A549 (cell line): ENCODE measurements around the gene UBA52. TPM values are rescaled to one million over a fixed set of nuclear protein-coding genes. Genes with fewer than 3 reads are reported as not detected.

Experiments
- ATAC-seq, 2 experiments: fragments of 200-7000 bp in 1 of 2; fragments of >200 bp in 1 of 2; cut with Nextera tagmentation in 1 of 2; cut with Tn5 transposase in 1 of 2; 3 replicates each; pipeline versions ENCODE4 v1.8.0 to v1.9.1; 2018 to 2020; ENCODE audit warnings: mild to moderate bottlenecking in 1 of 2, moderate library complexity in 1 of 2
- CTCF ChIA-PET: fragments of 300-600 bp; sonication (Branson Sonifier 250); formaldehyde crosslinking; extraction: SDS; loops from one replicate; lab custom pipeline; 2021; ENCODE audit warnings: antibody characterized with exemption, inconsistent platforms; lab: Yijun Ruan, JAX
- POLR2A ChIA-PET: fragments of 350-600 bp; formaldehyde crosslinking; extraction: SDS; loops from one replicate; lab custom pipeline; 2021; ENCODE audit warnings: antibody characterized with exemption, inconsistent platforms; lab: Yijun Ruan, JAX
- DNase-seq, 2 experiments: peaks; one replicate each; pipeline versions ENCODE4 v3.0.0 to v3.0.0-alpha.2; 2011 to 2016; ENCODE audit warnings: low read depth in 1 of 2, low spot score in 1 of 2
- FAIRE-seq: peaks from 2 replicates; lab custom pipeline; 2011; peaks lifted over from hg19 to GRCh38; lab: Jason Lieb, UNC
- H3K27ac ChIP-seq, 2 experiments: fragments of >200 bp; sonication (Bioruptor Twin); formaldehyde crosslinking; 3 replicates each; pipeline ENCODE4 v1.5.1; 2016 to 2017
- H3K4me1 ChIP-seq: fragments of >200 bp; sonication (Bioruptor Twin); formaldehyde crosslinking; 3 replicates; pipeline ENCODE4 v1.6.1; 2016
- H3K4me2 ChIP-seq: fragments of >200 bp; sonication (Bioruptor Twin); formaldehyde crosslinking; 3 replicates; pipeline ENCODE4 v1.6.1; 2016
- H3K4me3 ChIP-seq: fragments of >200 bp; sonication (Bioruptor Twin); formaldehyde crosslinking; 3 replicates; pipeline ENCODE4 v1.5.1; 2016
- H3K9me3 ChIP-seq: fragments of >200 bp; sonication (Bioruptor Twin); formaldehyde crosslinking; 3 replicates; pipeline ENCODE4 v1.6.1; 2016
- CBX2 ChIP-seq: fragments of 200-600 bp; sonication (generic); IDR thresholded peaks from 2 replicates; pipeline ENCODE4 v1.6.1; 2016; ENCODE audit warnings: low read depth, mild to moderate bottlenecking, borderline replicate concordance
- CHD4 ChIP-seq: fragments of 200-600 bp; sonication (generic); IDR thresholded peaks from 2 replicates; pipeline ENCODE4 v1.6.1; 2016; ENCODE audit warnings: antibody characterized with exemption, mild to moderate bottlenecking, borderline replicate concordance
- E2F6 ChIP-seq: IDR thresholded peaks from 2 replicates; pipeline ENCODE4 v1.6.1; 2012; ENCODE audit warnings: low read depth, borderline replicate concordance
- FOSB ChIP-seq: fragments of 250-450 bp; sonication (Bioruptor Pico); IDR thresholded peaks from 2 replicates; pipeline ENCODE4 v1.5.0; 2020; ENCODE audit warnings: mild to moderate bottlenecking, moderate library complexity
- FOSL2 ChIP-seq, 2 experiments: fragments of 450-650 bp in 1 of 2; fragments of >200 bp in 1 of 2; sonication (Bioruptor Twin) in 1 of 2; formaldehyde crosslinking; IDR thresholded peaks; 2 replicates each; pipeline versions ENCODE4 v1.5.0 to v1.6.1; 2016 to 2020; ENCODE audit warnings: mild to moderate bottlenecking in 1 of 2, moderate library complexity in 1 of 2
- HOXA7 ChIP-seq: fragments of 250-450 bp; sonication (Bioruptor Pico); IDR thresholded peaks from 2 replicates; pipeline ENCODE4 v1.5.0; 2020; ENCODE audit warnings: mild to moderate bottlenecking, moderate library complexity
- HOXB13 ChIP-seq: fragments of 250-450 bp; sonication (Bioruptor Pico); IDR thresholded peaks from 2 replicates; pipeline ENCODE4 v1.5.0; 2020; ENCODE audit warnings: low read depth, mild to moderate bottlenecking, moderate library complexity
- HOXB5 ChIP-seq: fragments of 250-450 bp; sonication (Bioruptor Pico); IDR thresholded peaks from 2 replicates; pipeline ENCODE4 v1.5.0; 2020; ENCODE audit warnings: mild to moderate bottlenecking, moderate library complexity
- JUNB ChIP-seq: fragments of >200 bp; sonication (Bioruptor Twin); formaldehyde crosslinking; IDR thresholded peaks from 2 replicates; pipeline ENCODE4 v1.6.1; 2016
- KDM1A ChIP-seq: fragments of 200-600 bp; sonication (generic); IDR thresholded peaks from 2 replicates; pipeline ENCODE4 v1.6.1; 2016; ENCODE audit warnings: low read depth, mild to moderate bottlenecking
- MAX ChIP-seq: IDR thresholded peaks from 2 replicates; pipeline ENCODE4 v1.6.1; 2012
- RAD21 ChIP-seq, 2 experiments: fragments of >200 bp in 1 of 2; sonication (Bioruptor Twin) in 1 of 2; formaldehyde crosslinking in 1 of 2; IDR thresholded peaks in 1 of 2; conservative IDR thresholded peaks in 1 of 2; 2 replicates in 1 of 2; 3 replicates in 1 of 2; pipeline ENCODE4 v1.6.1; 2012 to 2018; ENCODE audit warnings: inconsistent platforms in 1 of 2
- RFX5 ChIP-seq: fragments of 450-650 bp; IDR thresholded peaks from 2 replicates; pipeline ENCODE4 v1.7.1; 2014; ENCODE audit warnings: antibody characterized with exemption, mild to moderate bottlenecking, moderate library complexity
- RNF2 ChIP-seq: fragments of 200-600 bp; sonication (generic); IDR thresholded peaks from 2 replicates; pipeline ENCODE4 v1.6.1; 2016; ENCODE audit warnings: low read depth, mild to moderate bottlenecking, antibody characterized with exemption, moderate library complexity, borderline replicate concordance
- TFCP2L1 ChIP-seq: fragments of 250-450 bp; sonication (Bioruptor Pico); IDR thresholded peaks from 2 replicates; pipeline ENCODE4 v1.5.0; 2021; ENCODE audit warnings: mild to moderate bottlenecking
- TP53 ChIP-seq: fragments of 250-450 bp; sonication (Bioruptor Pico); IDR thresholded peaks from 2 replicates; pipeline ENCODE4 v1.5.0; 2021; ENCODE audit warnings: mild to moderate bottlenecking, moderate library complexity
- ZFP36 ChIP-seq: fragments of 450-650 bp; IDR thresholded peaks from 2 replicates; pipeline ENCODE4 v1.6.1; 2014; ENCODE audit warnings: borderline replicate concordance; ENCODE audit not compliant: partially characterized antibody
- ZSCAN20 ChIP-seq: fragments of 250-450 bp; sonication (Bioruptor Pico); IDR thresholded peaks from 2 replicates; pipeline ENCODE4 v1.8.0; 2022; ENCODE audit warnings: mild to moderate bottlenecking, moderate library complexity
- WGBS: methylation state at CpG from one replicate; pipeline ENCODE4 v1.1.6; 2017; ENCODE audit errors: missing lambda C conversion rate; 5-methylcytosine and 5-hydroxymethylcytosine counted together
- polyA plus RNA-seq, 4 experiments: library from polyadenylated mRNA; depleted of rRNA in 3 of 4; stranded (reverse); fragments of >200 nt; fragmentation: RNase III in 1 of 4; extraction: RNeasy Plus Mini Kit Qiagen cat#74134 plus additional on column Dnase treatment in 1 of 4; gene quantifications; 2 replicates in 3 of 4; 3 replicates in 1 of 4; pipeline ENCODE4 v1.2.3, GENCODE V29; 2011 to 2017

The UBA52 gene
- polyA plus RNA-seq, 2 of the 4 experiments (the other 2 are of a cell fraction): 888 to 942 TPM

- TF ChIP-seq HOXA7 (CRISPR knock-in tag) (no peak), FOSB (CRISPR knock-in tag) (no peak), HOXB13 (CRISPR knock-in tag) (no peak), RFX5 (no peak), TFCP2L1 (no peak), HOXB5 (CRISPR knock-in tag) (no peak), CBX2 (no peak)
Observed at GRCh38 chr19:18609717-18610051, 38.0 kb downstream of the UBA52 start (continued).

- Histone ChIP-seq H3K4me1 (peaks cover 28% of the 10 kb centered on the region; the same call in 2 of the 3 replicates), H3K4me2 (no peak overlapping the region)
Observed at GRCh38 chr19:18610245-18610555, 38.5 kb downstream of the UBA52 start.

GRCh38 chr19:18610556-18611326 is 39.1 kb downstream of the UBA52 start:
- peaks cover 28% of the 10 kb centered on the region; the same call in 2 of the 3 replicates for H3K4me1 ChIP-seq
- 65% methylated on average over 5 of the region's 45 CpGs for WGBS
- H3K27ac ChIP-seq: no peak overlapping the region
- DNase-seq (no peak), FAIRE-seq (no peak), ATAC-seq (no peak)
- POLR2A ChIA-PET: no interaction called here
- no peaks in the 10 kb centered on the region for H3K9me3 ChIP-seq
- H3K4me3 ChIP-seq: no peak overlapping the region
- CTCF ChIA-PET: interaction anchor here (0.9 to 1.1 kb wide), 2 partner anchors 22 to 236 kb away, joined by 3 read pairs; no protein-coding TSS in a partner anchor
- TF ChIP-seq RNF2 (no peak), RFX5 (0 out of 2 replicates have a peak, but pooled peaks have one; percentile 47)
- no peak overlapping the region for H3K4me2 ChIP-seq

More at GRCh38 chr19:18610245-18610555, 38.5 kb downstream of the UBA52 start:
- CTCF ChIA-PET: interaction anchor here (0.7 to 1.1 kb wide), 3 partner anchors 21 to 237 kb away, joined by 3 read pairs; no protein-coding TSS in a partner anchor
- FAIRE-seq: no peak
- Histone ChIP-seq H3K27ac (no peak overlapping the region), H3K4me3 (no peak overlapping the region), H3K9me3 (no peaks in the 10 kb centered on the region)
- 83% methylated on average over 1 of the region's 3 CpGs for WGBS
- TF ChIP-seq JUNB (no peak), CHD4 (no peak)
- peak in 1 of 2 experiments; percentile 49; a peak in 3 of 6 replicates for ATAC-seq
- POLR2A ChIA-PET: no interaction called here
- DNase-seq: no peak

GRCh38 chr19:18611327-18612050 is 39.8 kb downstream of the UBA52 start:
- TF ChIP-seq TFCP2L1 (no peak), FOSL2 (IDR thresholded peaks at IDR 0.05) (no peak), FOSL2 (CRISPR knock-in tag; IDR thresholded peaks at IDR 0.05) (no peak), RAD21 (conservative IDR thresholded peaks at IDR 0.05 in 1 of 2, IDR thresholded peaks at IDR 0.05 in 1 of 2) (no peak), TP53 (no peak), FOSB (CRISPR knock-in tag) (no peak)
- Histone ChIP-seq H3K27ac (no peak overlapping the region), H3K4me1 (peaks cover 24% of the 10 kb centered on the region; the same call in 2 of the 3 replicates), H3K9me3 (no peaks in the 10 kb centered on the region), H3K4me2 (peak overlapping the region; percentile 90), H3K4me3 (peak overlapping the region; percentile 53; the same call in 2 of the 3 replicates)
- peak in 1 of 2 experiments; percentile 14; a peak in 2 of 6 replicates for ATAC-seq
- ChIA-PET POLR2A (interaction anchor here (0.5 to 1.0 kb wide), 2 partner anchors 22 to 154 kb away, joined by 3 to 5 read pairs; no protein-coding TSS in a partner anchor), CTCF (interaction anchor here (0.7 to 1.5 kb wide), 4 partner anchors 17 to 61 kb away, joined by 3 to 5 read pairs (median 4); no protein-coding TSS in a partner anchor)
- WGBS: 65% methylated on average over 12 of the region's 62 CpGs
- DNase-seq: no peak
- FAIRE-seq: no peak

GRCh38 chr19:18612051-18612771 is 40.6 kb downstream of the UBA52 start:
- peak; percentile 23 to 43; a peak in 5 of 6 replicates for ATAC-seq
- peak overlapping the region; percentile 25 to 82; a peak in 4 of 6 replicates for H3K27ac ChIP-seq
- peak in 1 of 2 experiments; percentile 31 for DNase-seq
- peak overlapping the region; percentile 53 for H3K4me3 ChIP-seq
- 4% methylated on average over 18 of the region's 30 CpGs for WGBS
- TF ChIP-seq ZSCAN20 (CRISPR knock-in tag) (no peak), ZFP36 (peak; percentile 87), MAX (0 out of 2 replicates have a peak, but pooled peaks have one; percentile 18), E2F6 (0 out of 2 replicates have a peak, but pooled peaks have one; percentile 31), KDM1A (no peak), HOXB13 (CRISPR knock-in tag) (no peak)
- POLR2A ChIA-PET: interaction anchor here (0.5 to 1.0 kb wide), 2 partner anchors 23 to 153 kb away, joined by 3 to 5 read pairs; no protein-coding TSS in a partner anchor
- CTCF ChIA-PET: interaction anchor here (0.7 to 1.5 kb wide), 7 partner anchors 13 to 64 kb away, joined by 3 to 5 read pairs (median 4); no protein-coding TSS in a partner anchor
- no peak for FAIRE-seq
- no peaks in the 10 kb centered on the region for H3K9me3 ChIP-seq
- peaks cover 24% of the 10 kb centered on the region; the same call in 2 of the 3 replicates for H3K4me1 ChIP-seq
- H3K4me2 ChIP-seq: peak overlapping the region; percentile 90
